IPS DF 6.9 (cell line): ENCODE results near the gene ZCCHC13.
"Not testable (repeated sequence)": the region's sequence is repeated elsewhere in the genome, so short reads cannot be mapped to it uniquely, and the experiment has no call there.

Experiments
- DNase-seq: peaks from one replicate; pipeline ENCODE4 v3.0.0-alpha.2; 2013; ENCODE audit warnings: low read depth, low spot score
- H3K27ac ChIP-seq: one replicate; pipeline ENCODE4 v1.5.1; 2013; ENCODE audit warnings: low read length, control low read depth
- H3K27me3 ChIP-seq: 2 replicates; pipeline ENCODE4 v1.6.1; 2013; ENCODE audit warnings: mild to moderate bottlenecking, low read length; ENCODE audit not compliant: control insufficient read depth, insufficient read depth
- H3K36me3 ChIP-seq: 2 replicates; pipeline ENCODE4 v1.6.1; 2013; ENCODE audit warnings: low read length; ENCODE audit not compliant: control insufficient read depth, insufficient read depth
- H3K4me1 ChIP-seq: 2 replicates; pipeline ENCODE4 v1.6.1; 2013; ENCODE audit warnings: low read length; ENCODE audit not compliant: control insufficient read depth, insufficient read depth
- H3K4me3 ChIP-seq: 2 replicates; pipeline ENCODE4 v1.5.1; 2013; ENCODE audit warnings: mild to moderate bottlenecking, low read length
- H3K9me3 ChIP-seq: 2 replicates; pipeline ENCODE4 v1.6.1; 2013; ENCODE audit warnings: low read length, inconsistent platforms; ENCODE audit not compliant: control insufficient read depth, insufficient read depth
- whole genome bisulfite sequencing: extraction: QIAGEN DNeasy Blood & Tissue Kit; methylation state at CpG from one replicate; pipeline ENCODE4 v1.1.7; 2013; ENCODE audit warnings: mixed read lengths, missing lambda C conversion rate; ENCODE audit not compliant: insufficient read length, insufficient coverage; 5-methylcytosine and 5-hydroxymethylcytosine counted together

The ZCCHC13 gene

DNA sequence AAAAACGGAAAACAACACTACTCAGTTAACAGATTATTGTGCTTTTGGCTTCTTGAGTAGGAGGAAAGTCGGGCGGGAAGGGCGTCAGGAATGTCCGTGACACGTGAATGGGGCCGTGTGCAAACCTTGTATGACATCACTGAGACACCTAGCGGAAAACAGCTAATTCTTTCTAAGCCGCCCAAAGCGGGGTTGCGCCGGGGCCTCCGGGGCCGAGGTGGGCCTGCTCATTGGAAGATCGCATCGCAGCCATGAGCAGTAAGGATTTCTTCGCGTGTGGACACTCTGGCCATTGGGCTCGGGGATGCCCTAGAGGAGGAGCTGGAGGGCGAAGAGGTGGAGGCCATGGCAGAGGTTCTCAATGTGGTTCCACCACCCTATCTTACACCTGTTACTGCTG lies at the start of gene ZCCHC13:
TSS of gene ZCCHC13 (plus strand) at position 165 of the 400 bp plus-strand sequence. CDS start at position 252, 87 bp downstream.
- WGBS = no CpG with 5 or more reads among the region's 20 CpGs
- no peaks in the 10 kb centered on the region for H3K27me3 ChIP-seq

DNA sequence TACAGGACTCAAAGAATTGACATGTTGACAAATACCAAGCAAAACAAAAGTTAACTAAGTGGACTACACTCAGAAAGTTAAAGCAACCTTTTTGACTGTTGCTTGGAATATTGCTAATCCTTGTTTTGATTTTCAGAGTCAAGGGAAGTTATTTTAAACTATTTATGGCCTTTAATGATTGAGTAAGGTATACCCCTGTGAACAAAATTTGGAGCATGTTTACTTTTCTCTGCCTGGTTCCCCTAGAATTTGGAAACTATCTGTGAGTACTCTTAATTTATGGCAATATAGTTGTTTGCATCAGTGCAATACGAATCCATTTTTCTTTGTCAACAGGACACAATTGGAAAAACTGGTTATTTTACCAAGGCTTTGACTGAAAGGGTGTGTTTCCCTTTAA lies 45.9 kb upstream of the ZCCHC13 start:
- H3K4me3 ChIP-seq, H3K4me1 ChIP-seq, DNase-seq, H3K36me3 ChIP-seq, H3K9me3 ChIP-seq, H3K27ac ChIP-seq, H3K27me3 ChIP-seq: not testable (repeated sequence)
- no CpG with 5 or more reads among the region's 1 CpG for WGBS

More for the DNA sequence above, at the start of gene ZCCHC13:
- no peaks in the 10 kb centered on the region for H3K4me1 ChIP-seq
- H3K9me3 ChIP-seq = no peaks in the 10 kb centered on the region
- H3K4me3 ChIP-seq = no peak within 1 kb of the TSS
- DNase-seq = no peak
- no peaks in the 10 kb centered on the region for H3K36me3 ChIP-seq
- no peak within 1 kb of the TSS for H3K27ac ChIP-seq

DNA sequence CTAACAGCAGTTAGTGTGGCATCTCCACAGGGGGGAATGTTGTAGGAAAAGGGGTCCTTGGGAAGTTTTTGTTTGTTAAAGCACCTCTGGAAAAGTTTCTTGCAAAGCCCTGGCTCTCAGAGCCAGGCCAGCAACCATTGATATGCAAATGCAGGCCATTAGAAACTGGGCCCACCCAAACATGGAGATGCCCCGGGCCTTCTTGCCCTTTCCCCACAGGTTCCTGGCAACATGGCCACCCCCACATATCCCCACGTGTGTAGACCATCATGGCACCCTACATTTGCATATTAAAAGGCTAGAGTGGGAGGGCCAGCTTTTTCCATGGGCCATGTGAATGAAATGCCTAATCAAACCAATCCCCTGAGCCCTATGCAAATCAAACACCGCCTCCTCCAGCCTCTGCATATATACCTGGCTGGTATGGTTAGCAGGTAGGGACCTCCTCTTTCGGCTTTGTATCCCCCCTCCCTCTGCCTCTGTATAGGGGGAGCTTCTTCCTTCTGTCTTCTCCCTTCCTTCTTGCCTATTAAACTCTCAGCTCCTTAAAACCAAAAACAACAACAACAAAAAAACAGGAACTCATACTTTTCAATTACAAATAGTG lies 44.0 kb upstream of the ZCCHC13 start:
- no CpG with 5 or more reads among the region's 4 CpGs for WGBS

DNA sequence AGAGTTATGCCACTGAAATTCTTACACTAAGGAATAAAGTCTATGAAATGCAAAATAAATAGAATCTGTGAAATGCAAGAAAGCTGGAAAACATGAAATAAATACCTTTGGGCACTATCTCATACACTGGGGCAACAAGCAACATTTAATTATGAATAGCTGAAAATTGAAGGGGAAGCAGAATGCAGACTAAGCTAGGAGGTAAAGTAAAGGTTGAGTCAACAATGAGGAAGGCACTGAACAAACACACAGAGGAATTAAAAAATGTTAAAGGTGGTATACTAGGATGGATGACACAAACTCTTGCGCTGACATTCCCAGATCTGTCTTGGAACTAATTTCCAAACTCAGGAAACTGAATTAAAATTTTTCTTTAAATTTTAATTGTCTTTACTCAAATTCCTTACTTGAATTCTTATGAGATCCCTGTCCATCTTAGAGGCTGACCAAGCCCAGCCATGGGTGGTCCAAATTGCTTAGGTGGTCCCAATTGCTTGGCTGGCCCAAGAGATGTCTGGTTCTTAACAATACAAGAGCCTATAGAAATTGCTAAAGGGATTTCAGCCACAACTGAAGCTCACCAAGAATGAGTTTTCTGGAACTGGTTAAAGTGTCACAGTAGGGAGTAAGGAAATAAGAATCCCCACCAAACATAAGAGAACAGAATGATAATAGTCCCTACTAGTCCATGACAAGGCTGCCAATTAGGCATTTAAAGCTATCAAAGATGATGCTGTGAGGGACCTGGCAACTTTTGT lies 41.3 kb upstream of the ZCCHC13 start:
- Histone ChIP-seq H3K4me3 (no peak overlapping the region), H3K27me3 (no peaks in the 10 kb centered on the region), H3K4me1 (no peaks in the 10 kb centered on the region), H3K36me3 (no peaks in the 10 kb centered on the region), H3K27ac (no peak overlapping the region), H3K9me3 (no peaks in the 10 kb centered on the region)
- no peak for DNase-seq
- WGBS = no CpG with 5 or more reads among the region's 1 CpG

More for the DNA sequence above, 44.0 kb upstream of the ZCCHC13 start:
- Histone ChIP-seq H3K9me3 (no peaks in the 10 kb centered on the region), H3K36me3 (no peaks in the 10 kb centered on the region), H3K4me1 (no peaks in the 10 kb centered on the region), H3K4me3 (no peak overlapping the region), H3K27ac (no peak overlapping the region), H3K27me3 (no peaks in the 10 kb centered on the region)
- no peak for DNase-seq

- Histone ChIP-seq H3K36me3 (no peaks in the 10 kb centered on the region), H3K4me1 (no peaks in the 10 kb centered on the region), H3K9me3 (no peaks in the 10 kb centered on the region), H3K4me3 (no peak overlapping the region), H3K27me3 (no peaks in the 10 kb centered on the region), H3K27ac (no peak overlapping the region)
- no peak for DNase-seq
- no CpG with 5 or more reads among the region's 3 CpGs for WGBS
These were observed 33.6 kb upstream of the ZCCHC13 start for GRCh38 chrX:74270393-74270792.

DNA sequence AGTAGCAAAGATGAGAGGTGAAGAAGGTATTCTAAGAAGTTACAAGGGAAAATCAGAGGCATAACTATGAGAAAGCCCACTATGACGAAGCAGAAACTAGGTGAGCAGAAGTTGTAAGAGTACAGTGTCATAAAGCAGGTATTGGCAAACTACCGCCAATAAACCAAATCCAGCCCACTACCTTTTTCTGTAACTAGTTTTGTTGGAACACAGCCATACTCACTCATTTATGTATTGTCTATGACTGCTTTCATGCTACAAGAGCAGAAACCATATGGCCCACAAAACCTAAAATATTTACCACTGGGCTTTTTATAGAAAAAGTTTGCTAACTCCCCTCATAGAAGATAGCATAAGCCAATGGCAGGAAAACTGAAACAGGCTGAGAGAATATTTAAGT lies 31.8 kb upstream of the ZCCHC13 start:
- Histone ChIP-seq H3K27ac (no peak overlapping the region), H3K36me3 (no peaks in the 10 kb centered on the region), H3K4me3 (no peak overlapping the region), H3K27me3 (no peaks in the 10 kb centered on the region), H3K4me1 (no peaks in the 10 kb centered on the region), H3K9me3 (no peaks in the 10 kb centered on the region)
- no peak for DNase-seq
- WGBS = no CpG with 5 or more reads among the region's 2 CpGs

GRCh38 chrX:74274516-74274915 lies 29.5 kb upstream of the ZCCHC13 start:
- no CpG with 5 or more reads among the region's 5 CpGs for WGBS
- Histone ChIP-seq H3K27me3 (no peaks in the 10 kb centered on the region), H3K4me1 (no peaks in the 10 kb centered on the region), H3K36me3 (peaks cover 2% of the 10 kb centered on the region; the same call in 1 of the 2 replicates), H3K9me3 (no peaks in the 10 kb centered on the region), H3K27ac (no peak overlapping the region), H3K4me3 (no peak overlapping the region)
- DNase-seq = no peak

- Histone ChIP-seq H3K4me1 (peaks cover under 1% of the 10 kb centered on the region; the same call in 1 of the 2 replicates), H3K9me3 (no peaks in the 10 kb centered on the region), H3K27me3 (no peaks in the 10 kb centered on the region), H3K36me3 (peaks cover 2% of the 10 kb centered on the region; the same call in 1 of the 2 replicates), H3K27ac (no peak overlapping the region), H3K4me3 (no peak overlapping the region)
- no CpG with 5 or more reads among the region's 3 CpGs for WGBS
- DNase-seq = no peak
These were observed 26.7 kb upstream of the ZCCHC13 start for GRCh38 chrX:74277320-74277719.

- peaks cover 1% of the 10 kb centered on the region; the same call in 1 of the 2 replicates for H3K4me1 ChIP-seq
- H3K4me3 ChIP-seq = no peak overlapping the region
- H3K27ac ChIP-seq = no peak overlapping the region
- no peaks in the 10 kb centered on the region for H3K27me3 ChIP-seq
- H3K9me3 ChIP-seq = no peaks in the 10 kb centered on the region
- DNase-seq = no peak
- no CpG with 5 or more reads among the region's 1 CpG for whole genome bisulfite sequencing
- peaks cover 2% of the 10 kb centered on the region; the same call in 1 of the 2 replicates for H3K36me3 ChIP-seq
These were observed 26.1 kb upstream of the ZCCHC13 start for GRCh38 chrX:74277846-74278245.

GRCh38 chrX:74280759-74281158 lies 23.2 kb upstream of the ZCCHC13 start:
- no CpG with 5 or more reads among the region's 3 CpGs for WGBS
- peaks cover 2% of the 10 kb centered on the region; the same call in 1 of the 2 replicates for H3K36me3 ChIP-seq
- H3K4me1 ChIP-seq = peaks cover 1% of the 10 kb centered on the region; the same call in 1 of the 2 replicates
- H3K4me3 ChIP-seq = no peak overlapping the region
- H3K9me3 ChIP-seq = no peaks in the 10 kb centered on the region
- no peaks in the 10 kb centered on the region for H3K27me3 ChIP-seq
- no peak for DNase-seq
- H3K27ac ChIP-seq = no peak overlapping the region
